Stimulated activated CD4-positive, alpha-beta T cell treated with anti-CD3 and anti-CD28 coated beads, Interleukin-1b, Interleukin-23, amount 100 ng/mL, for 48 hours (primary cell): ENCODE measurements around the gene MYOZ3.

Experiments
- DNase-seq: peaks from one replicate; pipeline ENCODE4 v3.0.0-alpha.2; 2020

Gene MYOZ3

DNA sequence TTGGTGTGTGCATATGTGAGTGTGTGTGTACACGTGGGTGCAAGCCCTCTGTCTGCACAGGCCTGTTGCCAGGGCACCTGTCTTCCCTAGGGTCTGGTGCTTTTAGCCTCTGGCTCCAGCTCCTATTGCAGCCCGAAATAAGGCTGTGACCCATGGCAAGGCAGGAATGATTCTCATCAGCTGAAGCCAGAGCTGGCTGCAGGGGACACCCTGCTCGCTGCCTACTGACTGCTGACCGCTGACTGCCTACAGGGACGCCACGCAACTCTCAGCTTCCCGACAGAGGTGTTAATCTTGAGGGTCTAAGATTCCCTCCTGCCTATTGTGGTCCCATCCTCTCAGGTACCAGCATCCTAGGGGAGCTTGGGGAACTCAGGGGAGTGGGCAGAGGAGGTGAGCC lies at the start of gene MYOZ3:
TSS of gene MYOZ3 (plus strand) at position 166 of the 400 bp plus-strand sequence. CDS start 1,691 bp downstream, outside the sequence.
- DNase-seq = no peak

DNA sequence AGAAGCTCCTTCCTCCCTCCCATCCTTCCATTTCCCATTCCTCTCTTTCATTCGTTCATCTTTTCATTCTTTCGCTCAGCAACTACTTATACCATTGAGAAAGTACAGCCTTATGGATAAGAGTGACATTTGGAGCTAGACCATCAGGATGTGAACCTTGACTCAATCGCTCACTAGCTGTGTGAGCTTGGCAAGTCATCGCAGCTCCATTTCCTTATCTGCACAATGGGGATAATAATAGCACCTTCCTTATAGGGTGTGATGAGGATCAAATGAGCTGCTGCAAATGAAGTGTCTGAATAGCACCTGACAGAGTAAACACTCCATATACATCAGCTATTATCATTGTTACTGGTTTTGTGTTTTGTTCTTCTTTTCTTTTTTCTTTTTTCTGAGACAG lies 48.6 kb upstream of the MYOZ3 start:
- DNase-seq = no peak

- no peak for DNase-seq
Measured at GRCh38 chr5:150612905-150613670, 48.0 kb upstream of the MYOZ3 start.

DNA sequence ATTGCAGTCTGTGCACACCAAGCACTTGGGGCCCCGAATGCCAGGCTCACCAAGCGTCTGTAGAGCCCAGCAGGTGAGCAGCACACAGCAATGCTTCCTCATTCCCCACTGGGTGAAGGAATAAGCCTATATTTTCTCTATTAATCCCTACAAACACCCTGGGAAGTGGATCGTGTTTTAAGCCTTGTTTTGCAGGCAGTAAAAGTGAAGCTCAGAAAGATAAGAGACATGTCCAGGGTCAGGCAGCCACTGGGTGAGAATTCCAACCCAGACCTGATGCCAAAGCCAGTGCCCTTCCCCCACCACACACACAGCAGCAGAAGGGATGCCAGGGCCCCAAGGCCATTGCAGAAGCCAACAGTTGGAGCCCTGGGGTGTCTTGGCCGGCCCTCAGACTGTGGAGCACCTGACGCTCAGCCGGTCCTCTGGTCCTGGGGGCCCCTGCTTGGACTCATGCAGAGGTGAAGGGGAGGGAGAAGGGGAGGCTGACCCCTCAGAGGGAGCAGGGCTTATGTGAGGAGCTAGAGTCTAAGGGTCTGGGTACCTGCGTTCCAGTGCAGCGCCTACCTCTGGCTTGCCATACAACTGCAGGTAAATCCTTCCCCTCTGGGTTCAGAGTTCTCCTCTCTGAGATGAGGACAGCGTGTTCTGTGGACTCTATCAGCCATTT lies 46.9 kb upstream of the MYOZ3 start:
- DNase-seq = no peak

GRCh38 chr5:150614661-150615060 lies 46.4 kb upstream of the MYOZ3 start:
- DNase-seq = no peak

DNA sequence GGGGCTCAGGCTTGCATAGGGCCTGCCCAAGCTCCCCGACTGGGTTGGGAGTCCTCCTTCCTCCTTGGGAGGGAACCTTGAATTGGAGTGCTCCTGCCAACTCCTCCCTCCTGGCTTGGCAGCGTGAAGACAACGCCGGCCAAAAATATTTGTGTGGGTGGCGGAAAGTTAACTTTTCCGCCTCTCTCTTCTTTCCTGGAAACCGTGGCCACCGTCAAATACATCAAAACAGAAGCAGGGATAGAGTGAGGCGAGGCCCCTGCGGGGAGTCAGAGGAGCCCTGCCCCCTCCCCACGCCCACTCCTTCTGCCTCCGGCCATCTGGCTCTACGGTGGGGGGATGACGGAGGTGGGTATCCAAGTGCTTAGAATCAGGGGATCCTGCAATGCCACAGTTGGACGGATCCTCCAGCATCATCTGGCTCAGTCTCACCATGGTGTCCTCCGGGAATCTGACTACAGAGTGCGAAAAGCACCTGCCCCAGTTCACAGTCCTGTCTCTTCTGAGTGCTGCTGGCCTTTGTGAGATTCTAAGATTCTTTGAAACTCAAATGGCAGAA lies 45.8 kb upstream of the MYOZ3 start:
- DNase-seq = no peak

DNA sequence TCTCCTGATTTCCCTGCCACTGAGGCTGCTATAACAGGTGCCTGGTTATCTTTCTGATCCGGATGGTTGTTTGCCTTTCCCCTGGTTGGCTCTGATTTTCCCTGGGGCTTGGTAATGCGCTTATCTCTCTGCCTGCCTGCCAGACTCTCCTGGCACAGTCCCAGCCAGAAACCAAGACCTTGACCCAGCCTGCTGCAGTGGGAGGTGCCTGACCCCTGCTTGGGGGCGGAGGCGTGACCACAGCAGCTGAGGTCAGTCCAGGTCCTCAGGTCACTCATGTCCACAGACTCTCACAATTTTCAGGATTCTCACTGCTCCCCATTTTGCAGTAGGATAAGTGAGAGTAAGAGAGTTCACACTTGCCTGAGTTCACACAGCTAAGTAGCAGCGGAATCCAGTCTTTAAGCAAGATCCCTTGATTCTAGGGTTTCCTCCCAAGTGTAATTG lies 45.0 kb upstream of the MYOZ3 start:
- no peak for DNase-seq

DNA sequence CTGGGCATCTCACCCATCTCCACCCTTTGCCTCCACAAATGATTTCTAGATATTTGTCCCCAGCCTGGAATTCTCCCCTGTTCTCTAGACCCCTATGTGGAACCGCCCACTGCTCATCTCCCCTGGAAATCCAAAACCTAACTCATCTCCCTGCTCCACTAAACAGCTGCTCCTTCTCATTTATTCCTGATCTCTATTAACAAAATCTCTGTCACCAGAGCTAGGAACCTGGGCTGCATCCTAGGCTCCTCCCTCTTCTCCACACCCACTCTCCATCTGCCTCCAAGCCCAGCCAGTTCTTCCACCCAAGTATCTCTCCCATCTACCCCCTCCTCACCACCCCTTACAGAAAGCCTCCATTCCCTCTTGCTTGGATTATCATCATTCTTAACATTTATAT lies 44.5 kb upstream of the MYOZ3 start:
- no peak for DNase-seq

GRCh38 chr5:150618163-150618562 lies 42.9 kb upstream of the MYOZ3 start:
- no peak for DNase-seq

GRCh38 chr5:150618588-150619281 lies 42.3 kb upstream of the MYOZ3 start:
- DNase-seq = no peak

GRCh38 chr5:150619359-150620230 lies 41.5 kb upstream of the MYOZ3 start:
- DNase-seq = no peak

DNA sequence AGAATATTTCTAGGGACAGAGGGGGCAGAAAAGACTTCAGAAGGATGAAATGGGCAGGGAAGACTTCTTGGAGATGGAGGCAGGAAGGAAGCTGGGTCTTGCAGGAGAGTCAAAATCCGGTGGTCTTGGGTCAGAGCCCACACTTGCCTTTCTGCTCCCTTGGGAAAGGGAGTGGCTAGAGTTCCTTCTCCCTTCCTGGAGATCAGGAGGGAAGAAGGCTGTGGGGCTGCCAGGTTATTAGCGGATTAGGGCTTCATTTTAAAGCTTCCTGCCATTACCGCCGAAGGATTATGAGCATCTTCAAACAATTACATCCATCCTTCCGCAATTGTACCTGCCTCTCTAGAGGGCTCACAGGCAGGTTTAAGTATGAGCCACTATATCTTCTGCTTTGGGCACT lies 39.8 kb upstream of the MYOZ3 start:
- DNase-seq = no peak

- no peak for DNase-seq
Measured at GRCh38 chr5:150622157-150622556, 38.9 kb upstream of the MYOZ3 start.

- no peak for DNase-seq
Measured at GRCh38 chr5:150623152-150623877, 37.7 kb upstream of the MYOZ3 start.

DNA sequence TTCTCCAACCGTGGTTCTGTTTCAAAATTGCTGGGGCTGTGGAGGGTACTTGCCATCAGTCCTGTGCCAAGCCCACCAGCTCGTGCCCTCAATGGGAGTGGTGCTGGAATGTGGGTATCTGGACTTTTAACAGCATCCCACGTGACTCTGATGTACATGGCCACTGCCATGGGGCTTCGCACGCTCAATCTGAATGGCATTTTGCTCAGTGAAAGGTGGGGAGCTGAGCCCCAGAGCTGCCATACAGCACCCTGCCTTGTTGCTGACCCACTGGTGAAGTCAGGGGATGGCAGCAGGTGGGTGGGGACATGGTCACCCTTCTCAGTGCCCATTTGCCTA lies 37.2 kb upstream of the MYOZ3 start:
- no peak for DNase-seq

DNA sequence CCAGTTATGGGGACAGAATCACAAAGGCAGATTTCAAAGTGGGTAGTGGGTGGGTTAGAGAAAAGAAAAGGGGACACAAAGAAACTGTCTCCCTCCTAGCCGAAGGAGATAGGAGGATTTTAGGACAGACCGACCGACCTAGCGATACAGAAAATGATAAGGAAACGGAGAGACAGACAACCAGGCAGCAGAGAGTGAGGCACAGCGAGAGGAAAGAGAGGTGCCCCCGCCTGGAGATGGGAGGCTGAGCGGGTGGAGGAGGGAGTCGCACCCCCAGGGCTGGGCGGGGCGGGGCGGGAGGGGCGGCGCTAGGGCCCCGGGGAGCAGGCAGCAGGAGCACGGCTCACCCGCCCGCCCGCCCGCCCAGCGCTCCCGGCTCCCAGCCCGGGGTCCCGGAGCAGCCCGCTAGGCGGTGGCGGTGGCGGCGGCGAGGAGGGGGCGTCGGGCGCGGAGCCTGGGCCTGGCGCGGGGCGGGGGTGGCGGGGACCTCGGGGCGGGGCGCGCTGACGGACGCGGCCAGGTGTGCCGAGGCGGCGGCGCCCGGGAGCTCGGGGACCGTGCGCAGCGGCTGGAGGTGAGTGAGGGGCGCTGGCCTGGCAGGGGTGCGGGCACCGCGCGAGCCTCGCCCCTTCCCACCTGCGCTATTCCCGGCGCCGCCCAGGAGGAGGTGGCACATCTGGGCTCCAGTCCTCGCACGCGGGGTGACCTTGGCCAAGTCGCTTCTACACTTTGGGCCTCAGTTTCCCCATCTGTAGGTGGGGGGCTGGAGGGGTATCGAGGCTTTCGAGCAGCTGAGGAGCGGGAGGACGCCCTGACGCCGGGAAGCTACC lies 36.5 kb upstream of the MYOZ3 start:
- DNase-seq = peak; percentile 8

DNA sequence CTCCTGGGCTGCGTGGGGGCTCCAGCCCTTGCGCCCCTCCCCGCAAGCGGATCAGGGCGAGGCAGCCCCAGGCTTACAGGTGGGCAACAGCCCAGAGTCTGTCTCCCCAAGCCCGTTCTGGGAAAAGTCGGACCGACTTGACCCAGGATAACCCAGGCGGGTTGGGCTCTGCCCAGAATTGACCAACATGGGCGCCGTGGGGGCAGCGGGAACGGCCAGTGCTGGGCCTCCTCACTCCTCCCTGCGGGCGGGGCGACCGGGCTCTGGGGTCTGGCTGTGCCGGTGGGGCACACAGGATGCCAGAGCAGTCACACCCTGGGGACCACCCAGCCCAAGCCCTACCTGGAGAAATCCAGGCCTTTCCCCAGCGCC lies 35.9 kb upstream of the MYOZ3 start:
- no peak for DNase-seq

DNA sequence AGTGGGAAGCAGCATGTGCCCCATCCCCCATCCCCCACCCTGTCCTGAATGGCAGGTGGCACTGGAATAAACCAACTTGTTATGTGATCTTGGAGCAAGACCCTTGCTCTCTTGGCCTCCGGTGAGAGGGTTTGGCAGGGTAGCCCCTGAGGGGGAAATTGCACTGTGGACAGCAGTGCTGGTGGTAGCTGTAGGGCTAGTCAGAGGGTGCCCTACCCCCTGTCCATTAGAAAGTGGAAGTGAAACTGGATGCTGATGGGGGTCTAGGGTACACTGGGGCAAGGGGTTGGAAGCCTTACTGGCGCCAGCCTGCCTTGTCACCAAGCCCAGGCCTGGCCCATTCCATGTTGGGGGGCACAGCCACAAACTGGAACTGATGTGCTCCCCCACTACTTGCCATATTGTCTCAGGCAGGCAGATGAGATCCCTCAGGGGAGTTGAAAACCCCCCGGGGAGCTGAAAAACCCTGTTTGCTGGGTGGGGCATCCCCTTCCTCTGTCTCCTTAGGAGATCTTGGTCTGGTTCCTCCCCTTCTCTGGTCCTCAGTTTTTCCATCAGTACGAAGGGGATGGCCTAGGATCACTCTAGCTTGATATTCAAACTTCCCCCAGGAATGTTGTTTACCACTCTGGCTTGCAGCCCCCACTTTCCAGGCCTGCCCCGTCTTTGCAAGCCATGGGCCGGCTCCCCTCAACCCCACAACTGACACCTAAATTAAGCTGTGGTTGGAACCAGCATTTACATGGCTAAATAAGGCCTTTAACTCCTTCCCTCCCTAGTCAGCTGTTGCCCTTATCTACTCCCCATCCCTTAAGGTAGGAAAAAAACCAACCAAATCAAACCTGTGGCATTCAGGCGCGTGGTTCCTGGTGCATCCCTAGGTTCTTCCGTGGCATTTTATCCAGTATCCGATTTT lies 35.0 kb upstream of the MYOZ3 start:
- no peak for DNase-seq

GRCh38 chr5:150626853-150627276 lies 34.2 kb upstream of the MYOZ3 start:
- no peak for DNase-seq
